CD4-positive, alpha-beta memory T cell (primary cell): ENCODE results near the gene ARSD. TPM values are rescaled to one million over a fixed set of nuclear protein-coding genes. Genes with fewer than 3 reads are reported as not detected.

Experiments
- CTCF ChIA-PET: fragments of 350-600 bp; sonication (Branson Sonifier 250); formaldehyde crosslinking; loops from one replicate; lab custom pipeline; 2021; ENCODE audit warnings: inconsistent platforms; ENCODE audit not compliant: partially characterized antibody; lab: Charles Lee
- POLR2A ChIA-PET: fragments of 350-600 bp; sonication (Branson Sonifier 250); formaldehyde crosslinking; loops from one replicate; lab custom pipeline; 2021; ENCODE audit not compliant: partially characterized antibody; lab: Charles Lee
- DNase-seq, 5 donors: peaks; one replicate each; pipeline versions ENCODE4 v3.0.0 to v3.0.0-alpha.2; 2020 to 2022; ENCODE audit warnings: mixed read lengths in 1 of 5
- H3K27ac ChIP-seq: one replicate; pipeline ENCODE4 v1.7.0; 2013; ENCODE audit warnings: low read depth, low read length
- H3K27me3 ChIP-seq: 2 replicates; pipeline ENCODE4 v1.7.0; 2013; ENCODE audit warnings: mild to moderate bottlenecking, low read length, moderate library complexity; ENCODE audit not compliant: insufficient read depth
- H3K36me3 ChIP-seq: 2 replicates; pipeline ENCODE4 v1.7.0; 2013; ENCODE audit warnings: mild to moderate bottlenecking, low read length, moderate library complexity; ENCODE audit not compliant: insufficient read depth
- H3K4me1 ChIP-seq: 2 replicates; pipeline ENCODE4 v1.7.0; 2013; ENCODE audit warnings: mild to moderate bottlenecking, low read length, moderate library complexity; ENCODE audit not compliant: insufficient read depth
- H3K4me3 ChIP-seq, 2 donors: one replicate each; pipeline ENCODE4 v1.7.0; 2013; ENCODE audit warnings: low read length in 2 of 2, mild to moderate bottlenecking in 1 of 2
- H3K9me3 ChIP-seq, 2 donors: one replicate each; pipeline ENCODE4 v1.7.0; 2013; ENCODE audit warnings: low read length in 2 of 2, control low read depth in 1 of 2; ENCODE audit not compliant: control insufficient read depth in 1 of 2
- H3K27ac Mint-ChIP-seq, 7 donors: one replicate each; pipeline ENCODE4 v1.8.0; 2020 to 2021; ENCODE audit warnings: mixed read lengths in 7 of 7, mild to moderate bottlenecking in 6 of 7, inconsistent platforms in 3 of 7, moderate library complexity in 3 of 7
- H3K27me3 Mint-ChIP-seq, 2 donors: one replicate each; pipeline ENCODE4 v1.8.0; 2020 to 2021; ENCODE audit warnings: mixed read lengths in 2 of 2
- H3K36me3 Mint-ChIP-seq, 2 donors: one replicate each; pipeline ENCODE4 v1.8.0; 2020 to 2021; ENCODE audit warnings: mixed read lengths in 2 of 2, inconsistent platforms in 1 of 2, mild to moderate bottlenecking in 1 of 2
- H3K4me1 Mint-ChIP-seq, 4 donors: one replicate each; pipeline ENCODE4 v1.8.0; 2020 to 2021; ENCODE audit warnings: mixed read lengths in 4 of 4, mild to moderate bottlenecking in 1 of 4
- H3K4me3 Mint-ChIP-seq, 8 donors: one replicate each; pipeline ENCODE4 v1.8.0; 2020 to 2021; ENCODE audit warnings: mixed read lengths in 8 of 8, mild to moderate bottlenecking in 7 of 8, moderate library complexity in 6 of 8, inconsistent platforms in 3 of 8
- H3K9me3 Mint-ChIP-seq, 8 donors: one replicate each; pipeline ENCODE4 v1.8.0; 2020 to 2021; ENCODE audit warnings: mixed read lengths in 8 of 8, mild to moderate bottlenecking in 5 of 8, inconsistent platforms in 3 of 8, moderate library complexity in 1 of 8
- intact Hi-C: fragments of 100-400 bp; cut with micrococcal nuclease; formaldehyde crosslinking; loops from one replicate; pipeline ENCODE4 v1.15.1; 2023
- polyA plus RNA-seq, 2 donors: library from polyadenylated mRNA; unstranded; fragments of 300-500 nt; fragmentation: Illumina TruSeq; gene quantifications; one replicate each; pipeline ENCODE4 v1.2.3, GENCODE V29; 2021
- total RNA-seq, 2 experiments: library from RNA; stranded (reverse); gene quantifications; one replicate each; pipeline ENCODE4 v1.2.3, GENCODE V29; 2021

Gene ARSD
- total and polyA plus RNA-seq, 4 experiments from 2014 or later, result 0.97 to 3.2 (median 2.3) TPM

DNA sequence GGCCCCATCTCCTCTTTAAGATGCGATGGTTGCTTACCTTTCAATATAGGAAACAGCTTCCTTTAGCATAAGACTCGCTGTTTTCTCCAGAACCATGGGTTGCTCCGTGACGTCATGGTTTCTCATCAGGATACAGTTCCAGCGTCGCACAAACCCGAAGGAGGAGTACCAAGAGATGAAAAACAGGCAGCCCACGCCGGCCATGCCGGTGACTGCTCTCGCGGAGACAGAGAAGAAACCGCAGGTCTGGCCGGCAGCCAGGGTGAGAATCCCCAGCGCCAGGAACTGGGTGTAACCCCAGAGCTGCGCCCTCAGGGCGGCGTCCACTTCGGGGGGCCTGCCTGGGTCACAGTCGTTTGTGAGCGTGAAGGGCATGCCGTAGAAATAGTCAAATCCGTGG is 11.4 kb downstream of the ARSD start:
- Mint-ChIP-seq H3K27me3 (no peaks in the 10 kb centered on the region), H3K9me3 (peaks cover 0 to 5% (median 4%) of the 10 kb centered on the region in 8 donors), H3K4me3 (no peak overlapping the region), H3K4me1 (no peaks in the 10 kb centered on the region), H3K27ac (peak overlapping the region in 1 of 7 donors; percentile 60), H3K36me3 (peaks cover 5% of the 10 kb centered on the region in 2 donors)
- intact Hi-C loops, result no loop called here
- H3K27ac ChIP-seq, result no peak overlapping the region
- ChIA-PET CTCF (no interaction called here), POLR2A (no interaction called here)
- no peaks in the 10 kb centered on the region for H3K36me3 ChIP-seq
- no peak for DNase-seq
- no peaks in the 10 kb centered on the region for H3K4me1 ChIP-seq
- H3K4me3 ChIP-seq, result no peak overlapping the region
- H3K9me3 ChIP-seq, result no peaks in the 10 kb centered on the region
- no peaks in the 10 kb centered on the region for H3K27me3 ChIP-seq

DNA sequence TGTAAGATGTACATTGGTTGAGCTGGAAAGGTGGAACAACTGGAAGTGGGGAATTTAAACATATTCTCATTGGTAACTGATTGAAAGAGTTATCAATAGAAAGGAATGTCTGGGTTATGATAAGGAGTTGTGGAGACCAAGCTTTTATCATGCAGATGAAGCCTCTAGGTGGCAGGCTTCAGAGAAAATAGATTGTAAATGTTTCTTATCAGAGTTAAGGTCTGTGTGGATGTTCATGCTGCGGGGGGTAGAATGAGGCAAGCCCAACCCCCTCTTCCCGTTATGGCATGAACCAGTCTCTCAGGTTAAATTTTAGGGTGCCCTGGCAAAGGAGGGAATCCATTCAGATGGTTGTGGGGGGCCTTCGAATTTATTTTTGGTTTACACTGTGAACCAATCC is 16.0 kb downstream of the ARSD start:
- intact Hi-C loops, result no loop called here
- CTCF ChIA-PET, result no interaction called here
- no peak overlapping the region for H3K27ac Mint-ChIP-seq
- Histone ChIP-seq H3K27me3 (no peaks in the 10 kb centered on the region), H3K36me3 (no peaks in the 10 kb centered on the region), H3K4me3 (no peak overlapping the region), H3K4me1 (no peaks in the 10 kb centered on the region), H3K27ac (no peak overlapping the region), H3K9me3 (no peaks in the 10 kb centered on the region)
- H3K36me3 Mint-ChIP-seq, result peaks cover 1 to 8% of the 10 kb centered on the region in 2 donors
- H3K4me3 Mint-ChIP-seq, result no peak overlapping the region
- DNase-seq, result no peak
- H3K4me1 Mint-ChIP-seq, result no peaks in the 10 kb centered on the region
- POLR2A ChIA-PET, result no interaction called here
- peaks cover 0 to 13% (median 4%) of the 10 kb centered on the region in 8 donors for H3K9me3 Mint-ChIP-seq
- no peaks in the 10 kb centered on the region for H3K27me3 Mint-ChIP-seq

DNA sequence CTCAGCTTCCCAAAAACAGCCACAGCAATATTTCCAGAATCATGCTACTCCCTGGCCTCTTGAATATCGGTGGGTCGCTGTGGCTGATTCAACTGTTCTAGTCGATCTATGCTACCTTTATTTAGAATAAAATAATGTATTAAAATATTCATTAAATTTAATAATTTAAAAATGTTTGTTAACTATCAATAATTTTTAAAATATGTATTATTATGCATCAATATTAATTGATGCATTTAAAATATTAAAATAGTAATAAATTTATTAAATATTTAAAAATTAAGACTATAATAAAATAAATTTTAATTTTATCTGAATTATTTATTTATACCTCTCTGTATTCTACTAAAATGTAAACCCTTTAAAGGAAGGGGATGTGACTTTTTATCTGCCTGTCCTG is 19.0 kb downstream of the ARSD start:
- POLR2A ChIA-PET, result no interaction called here
- no peaks in the 10 kb centered on the region for H3K27me3 ChIP-seq
- no peaks in the 10 kb centered on the region for H3K36me3 ChIP-seq
- Mint-ChIP-seq H3K27ac (no peak overlapping the region), H3K36me3 (peaks cover 4 to 13% of the 10 kb centered on the region in 2 donors), H3K4me1 (no peaks in the 10 kb centered on the region), H3K4me3 (no peak overlapping the region), H3K9me3 (peaks cover 0 to 16% (median 6%) of the 10 kb centered on the region in 8 donors), H3K27me3 (no peaks in the 10 kb centered on the region)
- no peak overlapping the region for H3K4me3 ChIP-seq
- intact Hi-C loops, result no loop called here
- no peak overlapping the region for H3K27ac ChIP-seq
- no peaks in the 10 kb centered on the region for H3K9me3 ChIP-seq
- CTCF ChIA-PET, result no interaction called here
- no peak for DNase-seq
- no peaks in the 10 kb centered on the region for H3K4me1 ChIP-seq

DNA sequence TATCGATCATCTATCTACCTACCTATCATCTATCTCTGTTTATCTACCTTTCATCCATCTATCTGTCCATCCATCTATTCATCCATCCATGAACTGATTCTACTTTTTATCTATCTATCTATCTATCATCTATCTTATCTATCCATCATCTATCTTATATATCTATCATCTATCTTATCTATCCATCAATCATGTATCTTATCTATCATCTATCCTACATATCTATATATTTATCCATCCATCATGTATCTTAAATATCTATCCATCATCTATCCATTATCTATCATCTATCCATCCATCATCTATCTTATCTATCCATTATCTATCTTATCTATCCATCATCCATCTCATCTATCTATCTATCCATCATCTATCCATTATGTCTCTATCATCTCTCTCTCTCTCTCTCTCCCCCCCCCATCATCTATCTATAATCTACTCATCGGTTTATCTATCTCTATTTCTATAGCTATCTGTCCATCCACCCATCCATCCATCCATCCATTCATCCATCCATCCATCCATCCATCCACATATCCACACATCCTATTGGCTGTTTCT is 20.9 kb downstream of the ARSD start:
- no peak for DNase-seq
- Histone ChIP-seq H3K36me3 (no peaks in the 10 kb centered on the region), H3K27ac (no peak overlapping the region), H3K4me1 (no peaks in the 10 kb centered on the region), H3K9me3 (no peaks in the 10 kb centered on the region), H3K27me3 (no peaks in the 10 kb centered on the region), H3K4me3 (no peak overlapping the region)
- POLR2A ChIA-PET, result no interaction called here
- CTCF ChIA-PET, result no interaction called here
- peak overlapping the region in 1 of 8 donors; percentile 46 for H3K4me3 Mint-ChIP-seq
- no peak overlapping the region for H3K27ac Mint-ChIP-seq
- intact Hi-C loops, result no loop called here
- peaks cover 0 to 35% (median 22%) of the 10 kb centered on the region in 8 donors for H3K9me3 Mint-ChIP-seq
- peaks cover 4 to 13% of the 10 kb centered on the region in 2 donors for H3K36me3 Mint-ChIP-seq
- no peaks in the 10 kb centered on the region for H3K4me1 Mint-ChIP-seq
- H3K27me3 Mint-ChIP-seq, result no peaks in the 10 kb centered on the region

DNA sequence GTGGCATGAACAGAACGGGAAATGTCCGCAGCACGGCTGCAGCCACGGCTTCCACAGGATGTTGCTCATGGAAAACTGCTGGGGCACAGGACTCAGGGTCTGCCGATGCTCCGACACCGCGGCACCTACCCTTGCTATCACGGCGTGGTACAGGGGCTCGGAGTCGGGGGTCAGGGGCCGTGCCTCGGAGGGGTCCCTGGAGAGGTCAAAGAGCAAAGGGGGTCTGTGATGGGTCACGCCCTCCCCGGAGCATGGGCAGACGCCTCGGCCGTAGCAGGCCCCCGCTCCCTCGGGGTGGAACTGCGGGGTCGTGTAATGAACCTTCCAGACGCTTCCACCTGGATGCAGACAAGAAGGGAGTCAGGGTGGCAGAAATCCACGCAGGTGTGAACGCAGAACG is 21.8 kb downstream of the ARSD start:
- POLR2A ChIA-PET, result no interaction called here
- no peak overlapping the region for H3K4me3 ChIP-seq
- no peak for DNase-seq
- H3K4me1 Mint-ChIP-seq, result no peaks in the 10 kb centered on the region
- H3K27ac ChIP-seq, result no peak overlapping the region
- H3K27me3 Mint-ChIP-seq, result peaks cover 0 to 2% of the 10 kb centered on the region in 2 donors
- no peaks in the 10 kb centered on the region for H3K36me3 ChIP-seq
- CTCF ChIA-PET, result no interaction called here
- H3K4me1 ChIP-seq, result no peaks in the 10 kb centered on the region
- no peak overlapping the region for H3K27ac Mint-ChIP-seq
- intact Hi-C loops, result no loop called here
- no peaks in the 10 kb centered on the region for H3K9me3 ChIP-seq
- peaks cover 2 to 44% (median 28%) of the 10 kb centered on the region in 8 donors for H3K9me3 Mint-ChIP-seq
- no peak overlapping the region for H3K4me3 Mint-ChIP-seq
- H3K27me3 ChIP-seq, result no peaks in the 10 kb centered on the region
- peaks cover 4 to 16% of the 10 kb centered on the region in 2 donors for H3K36me3 Mint-ChIP-seq

DNA sequence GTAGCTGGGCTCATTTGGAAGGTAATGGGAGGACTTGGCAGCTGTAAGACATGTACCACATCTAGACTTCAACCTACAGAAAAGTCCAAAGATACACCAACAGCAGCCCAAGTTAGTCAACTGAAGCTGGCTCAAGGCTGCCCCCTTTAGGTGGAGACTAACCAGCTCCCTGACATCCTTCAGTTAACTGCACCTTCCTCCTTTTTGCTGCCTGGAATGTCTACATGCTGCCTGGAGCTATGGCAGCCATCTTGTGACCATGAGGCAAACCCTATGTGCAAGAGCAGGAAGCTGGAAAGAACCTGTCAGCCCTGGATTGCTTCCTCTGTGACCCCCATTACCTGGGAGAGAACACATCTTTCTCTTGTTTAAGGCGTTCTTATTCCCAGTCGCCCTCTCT is 25.8 kb downstream of the ARSD start:
- peaks cover 4 to 16% of the 10 kb centered on the region in 2 donors for H3K36me3 Mint-ChIP-seq
- ChIA-PET POLR2A (no interaction called here), CTCF (no interaction called here)
- no peak for DNase-seq
- H3K27ac Mint-ChIP-seq, result no peak overlapping the region
- no peak overlapping the region for H3K27ac ChIP-seq
- peaks cover 0 to 4% (median 2%) of the 10 kb centered on the region in 4 donors for H3K4me1 Mint-ChIP-seq
- no peaks in the 10 kb centered on the region for H3K36me3 ChIP-seq
- H3K27me3 ChIP-seq, result no peaks in the 10 kb centered on the region
- H3K9me3 Mint-ChIP-seq, result peaks cover 2 to 50% (median 30%) of the 10 kb centered on the region in 8 donors
- H3K4me1 ChIP-seq, result no peaks in the 10 kb centered on the region
- no peak overlapping the region for H3K4me3 ChIP-seq
- H3K9me3 ChIP-seq, result no peaks in the 10 kb centered on the region
- intact Hi-C loops, result no loop called here
- peaks cover 2 to 3% of the 10 kb centered on the region in 2 donors for H3K27me3 Mint-ChIP-seq
- H3K4me3 Mint-ChIP-seq, result no peak overlapping the region

DNA sequence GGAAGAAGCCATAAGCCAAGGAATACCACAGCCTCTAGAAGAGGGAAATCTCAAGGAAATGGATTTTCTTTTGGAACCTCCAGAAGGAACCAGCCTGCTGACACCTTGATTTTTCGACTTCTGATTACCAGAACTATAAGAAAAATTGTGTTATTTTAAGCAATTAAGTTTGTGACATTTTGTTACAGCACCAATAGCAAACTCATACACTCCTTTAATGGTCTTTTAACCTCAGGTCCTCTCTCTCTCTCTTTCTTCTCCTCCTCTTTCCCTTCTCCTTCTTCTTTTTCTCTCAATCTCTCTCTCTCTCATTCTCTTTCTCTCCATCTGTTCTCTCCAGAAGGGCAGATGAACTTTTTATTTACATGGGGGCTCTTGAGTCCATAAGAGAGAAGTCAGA is 26.3 kb downstream of the ARSD start:
- intact Hi-C loops, result no loop called here
- Mint-ChIP-seq H3K36me3 (peaks cover 0 to 10% of the 10 kb centered on the region in 2 donors), H3K4me3 (no peak overlapping the region), H3K9me3 (peaks cover 2 to 45% (median 28%) of the 10 kb centered on the region in 8 donors), H3K27me3 (peaks cover 2 to 4% of the 10 kb centered on the region in 2 donors), H3K27ac (peak overlapping the region in 1 of 7 donors; percentile 67), H3K4me1 (peaks cover 0 to 8% (median 2%) of the 10 kb centered on the region in 4 donors)
- H3K27ac ChIP-seq, result no peak overlapping the region
- no peak overlapping the region for H3K4me3 ChIP-seq
- no peaks in the 10 kb centered on the region for H3K36me3 ChIP-seq
- no peak for DNase-seq
- H3K27me3 ChIP-seq, result no peaks in the 10 kb centered on the region
- ChIA-PET POLR2A (no interaction called here), CTCF (no interaction called here)
- no peaks in the 10 kb centered on the region for H3K9me3 ChIP-seq
- no peaks in the 10 kb centered on the region for H3K4me1 ChIP-seq
